Aorta (tissue), 5 donors: Measurements from ENCODE around the gene MAN2A1. TPM values are rescaled to one million over a fixed set of nuclear protein-coding genes. Genes with fewer than 3 reads are reported as not detected.

Source experiments
- ATAC-seq: fragments of 200-7000 bp; cut with Tn5 transposase; one replicate; pipeline ENCODE4 v1.9.1; 2022; ENCODE audit warnings: moderate library complexity; ENCODE audit not compliant: low FRiP score
- DNase-seq, 2 donors: peaks; one replicate each; pipeline ENCODE4 v3.0.0-alpha.2; 2020
- H3K27ac ChIP-seq, 2 donors: one replicate each; pipeline ENCODE4 v1.5.1; 2013; ENCODE audit warnings: low read length in 2 of 2, mild to moderate bottlenecking in 2 of 2, moderate library complexity in 2 of 2, control low read depth in 1 of 2, inconsistent platforms in 1 of 2, low read depth in 1 of 2
- H3K27me3 ChIP-seq, 2 donors: one replicate each; pipeline ENCODE4 v1.6.1; 2013; ENCODE audit warnings: control low read depth in 1 of 2, low read length in 1 of 2, mild to moderate bottlenecking in 1 of 2, moderate library complexity in 1 of 2; ENCODE audit not compliant: insufficient read depth in 2 of 2, control insufficient read depth in 1 of 2
- H3K36me3 ChIP-seq, 2 donors: one replicate each; pipeline ENCODE4 v1.6.1; 2013; ENCODE audit warnings: control low read depth in 1 of 2, low read length in 1 of 2, mild to moderate bottlenecking in 1 of 2; ENCODE audit not compliant: insufficient read depth in 2 of 2, control insufficient read depth in 1 of 2
- H3K4me1 ChIP-seq, 2 donors: one replicate each; pipeline ENCODE4 v1.6.1; 2013; ENCODE audit warnings: low read length in 2 of 2, control low read depth in 1 of 2, mild to moderate bottlenecking in 1 of 2, moderate library complexity in 1 of 2; ENCODE audit not compliant: insufficient read depth in 2 of 2, control insufficient read depth in 1 of 2
- H3K4me3 ChIP-seq, 2 donors: one replicate each; pipeline ENCODE4 v1.5.1; 2013; ENCODE audit warnings: low read length in 2 of 2, control low read depth in 1 of 2, mild to moderate bottlenecking in 1 of 2
- H3K9me3 ChIP-seq: one replicate; pipeline ENCODE4 v1.6.1; 2013; ENCODE audit warnings: mild to moderate bottlenecking, low read length; ENCODE audit not compliant: control insufficient read depth
- WGBS, 2 donors: extraction: QIAGEN DNeasy Blood & Tissue Kit; methylation state at CpG; one replicate each; pipeline ENCODE4 v1.1.7; 2013; 5-methylcytosine and 5-hydroxymethylcytosine counted together
- intact Hi-C, 2 donors: fragments of 100-400 bp; cut with DNase I; formaldehyde crosslinking; loops; one replicate each; pipeline versions ENCODE4 v1.14.2 to v1.15.0; 2022
- long read RNA-seq, 2 donors: library from polyadenylated mRNA; unstranded; transcript quantifications; one replicate each; pipeline ENCODE4 v2.0.0, GENCODE V29; 2020 to 2021
- polyA plus RNA-seq, 2 donors: library from polyadenylated mRNA; stranded (reverse); fragments of 200-250 nt; gene quantifications; one replicate each; pipeline ENCODE4 v1.2.3, GENCODE V29; 2013
- total RNA-seq, 2 donors: library from RNA; stranded (reverse); fragmentation: NEBNext Ultra II Directional; extraction: Animal tissue kit (Norgen Biotek cat#: 25700); gene quantifications; one replicate each; pipeline ENCODE4 v1.2.1, GENCODE V29; 2021
- donor health status: healthy with polysubstance abuse.
- donor health status: Bipolar disorder and iron deficiency.
- donor health status: DM: no; HTN: no; CAD: no.
- donor health status: DM: no; HTN: no; CAD: no.
- donor health status: DM: yes; HTN: yes; CAD: no.

MAN2A1 gene
- 10 to 100 TPM; 57.7 to 69.7 TPM for total RNA-seq
- polyA plus RNA-seq: 10 to 100 TPM; 14.5 to 23.5 TPM
- long read RNA-seq, donor 1, full-length matches to known transcripts: 3 of 36 reads
- long read RNA-seq, donor 1, partial matches to known transcripts: 12 of 36 reads
- long read RNA-seq, donor 1, other reads (novel, unspliced or antisense): 21 of 36 reads
- long read RNA-seq, donor 2, full-length matches to known transcripts: 12 of 24 reads
- long read RNA-seq, donor 2, partial matches to known transcripts: 6 of 24 reads
- long read RNA-seq, donor 2, other reads (novel, unspliced or antisense): 6 of 24 reads

- Histone ChIP-seq H3K4me3 (peak within 1 kb of the TSS; percentile 62 to 81), H3K27me3 (no peaks in the 10 kb centered on the region), H3K27ac (peak within 1 kb of the TSS; percentile 81 to 97), H3K9me3 (no peaks in the 10 kb centered on the region), H3K4me1 (peaks cover 0 to under 1% of the 10 kb centered on the region in 2 donors), H3K36me3 (no peaks in the 10 kb centered on the region)
- intact Hi-C loops: loop anchor here (5.0 to 10.0 kb wide), 7 partner anchors 55 to 805 kb away; no protein-coding TSS in a partner anchor
- 0% methylated on average over 28 to 58 of the region's 58 CpGs for WGBS, 2 donors
- peak; percentile 88 to 93 for DNase-seq
- peak; percentile 92 for ATAC-seq
These were observed at the start of gene MAN2A1 for GRCh38 chr5:109689740-109690241. Gene MAN2A1, plus strand, starts transcription at chr5:109689927. Its CDS starts 491 bp downstream, at chr5:109690418.

- 97% methylated on average over 4 of the region's 4 CpGs for WGBS, 2 donors
- Histone ChIP-seq H3K27ac (no peak overlapping the region), H3K36me3 (no peaks in the 10 kb centered on the region), H3K4me3 (no peak overlapping the region), H3K4me1 (peaks cover 0 to 4% of the 10 kb centered on the region in 2 donors), H3K9me3 (no peaks in the 10 kb centered on the region), H3K27me3 (no peaks in the 10 kb centered on the region)
- ATAC-seq (no peak), DNase-seq (no peak)
- intact Hi-C loops: no loop called here
These were observed 48.8 kb upstream of the MAN2A1 start for GRCh38 chr5:109640976-109641375.

GRCh38 chr5:109643791-109644350 lies 45.9 kb upstream of the MAN2A1 start:
- ATAC-seq (no peak), DNase-seq (no peak)
- Histone ChIP-seq H3K27me3 (no peaks in the 10 kb centered on the region), H3K9me3 (no peaks in the 10 kb centered on the region), H3K27ac (no peak overlapping the region), H3K4me1 (peaks cover 0 to 4% of the 10 kb centered on the region in 2 donors), H3K36me3 (no peaks in the 10 kb centered on the region), H3K4me3 (no peak overlapping the region)
- 93 to 96% methylated on average over 4 of the region's 4 CpGs for WGBS, 2 donors
- intact Hi-C loops: no loop called here

DNA sequence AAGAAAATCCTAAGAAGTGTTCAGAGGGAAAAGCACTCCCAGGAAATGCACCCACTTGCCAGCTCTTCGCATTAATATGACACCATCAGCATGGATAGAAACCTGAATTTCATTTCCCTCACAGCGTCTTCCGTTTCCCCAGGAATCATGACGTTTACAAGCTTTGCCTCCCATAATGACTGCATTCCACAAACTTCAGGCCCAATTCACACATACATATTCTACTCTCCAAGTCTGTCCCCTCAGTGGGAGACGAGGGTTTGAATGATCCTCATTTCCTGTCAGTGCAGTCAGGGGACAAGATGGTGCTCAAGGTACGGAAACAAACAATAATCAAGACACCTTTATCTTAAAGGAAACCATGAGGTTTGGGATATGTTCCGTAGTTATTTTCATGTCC lies 44.9 kb upstream of the MAN2A1 start:
- Histone ChIP-seq H3K27me3 (no peaks in the 10 kb centered on the region), H3K4me3 (no peak overlapping the region), H3K27ac (peak overlapping the region in 1 of 2 donors; percentile 19), H3K9me3 (no peaks in the 10 kb centered on the region), H3K4me1 (peaks cover 0 to 4% of the 10 kb centered on the region in 2 donors), H3K36me3 (no peaks in the 10 kb centered on the region)
- intact Hi-C loops: loop anchor here in 1 of 2 donors (5.0 kb wide), 1 partner anchor 92 kb away; no protein-coding TSS in a partner anchor
- DNase-seq: no peak
- ATAC-seq: no peak
- WGBS, 2 donors: 87 to 91% methylated on average over 7 of the region's 7 CpGs

DNA sequence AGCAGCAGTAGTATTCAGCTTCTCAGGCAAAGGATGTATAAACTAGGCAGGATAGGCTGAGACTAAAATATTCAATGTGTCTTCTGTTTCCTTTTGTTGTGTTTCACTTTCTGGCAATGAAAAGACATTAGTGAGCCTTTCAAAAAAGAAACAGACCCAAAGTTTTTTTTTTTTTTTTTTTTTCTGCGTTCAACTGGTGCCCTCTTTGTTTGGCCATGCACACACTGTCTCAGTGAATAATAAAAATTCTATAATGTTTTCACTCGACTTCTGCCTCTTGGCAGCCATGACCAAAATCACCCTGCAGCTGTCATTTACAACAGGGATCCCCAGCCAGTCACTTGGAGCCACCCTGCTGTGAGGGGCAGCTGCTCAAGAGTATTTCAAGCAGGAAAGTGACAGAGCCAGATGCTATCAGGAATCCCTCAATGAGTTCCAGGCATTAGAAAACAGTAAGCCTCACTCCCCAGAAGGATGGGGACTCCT lies 44.0 kb upstream of the MAN2A1 start:
- Histone ChIP-seq H3K4me1 (peaks cover 0 to 4% of the 10 kb centered on the region in 2 donors), H3K27me3 (no peaks in the 10 kb centered on the region), H3K9me3 (no peaks in the 10 kb centered on the region), H3K36me3 (no peaks in the 10 kb centered on the region), H3K4me3 (no peak overlapping the region), H3K27ac (no peak overlapping the region)
- WGBS, 2 donors: 18 to 22% methylated on average over 2 of the region's 2 CpGs
- intact Hi-C loops: loop anchor here in 1 of 2 donors (5.0 kb wide), 1 partner anchor 92 kb away; no protein-coding TSS in a partner anchor
- ATAC-seq (no peak), DNase-seq (no peak)

DNA sequence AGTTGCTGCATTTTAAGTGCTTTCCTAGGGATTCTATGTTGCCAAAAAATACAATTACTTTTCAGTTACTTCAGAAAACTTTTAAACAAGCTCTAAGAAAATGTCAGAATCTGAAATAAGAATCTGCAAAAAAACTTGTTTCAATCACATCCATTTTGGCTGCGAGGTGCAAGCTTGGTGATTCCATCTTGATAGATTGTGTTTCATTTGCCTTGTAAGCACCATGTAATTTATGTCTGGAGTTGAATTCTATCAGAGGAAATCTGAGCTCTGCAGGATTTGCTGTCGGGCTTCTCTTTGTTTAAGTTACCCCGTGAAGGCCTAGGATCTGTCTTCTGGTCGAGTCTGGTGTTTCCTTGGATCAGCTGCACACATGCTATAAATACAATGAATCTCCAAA lies 40.4 kb upstream of the MAN2A1 start:
- ATAC-seq: no peak
- intact Hi-C loops: loop anchor here in 1 of 2 donors (5.0 kb wide), 1 partner anchor 88 kb away; no protein-coding TSS in a partner anchor
- peaks cover 0 to 4% of the 10 kb centered on the region in 2 donors for H3K4me1 ChIP-seq
- no peaks in the 10 kb centered on the region for H3K9me3 ChIP-seq
- no peaks in the 10 kb centered on the region for H3K36me3 ChIP-seq
- H3K27me3 ChIP-seq: no peaks in the 10 kb centered on the region
- no peak for DNase-seq
- H3K27ac ChIP-seq: no peak overlapping the region
- 9 to 20% methylated on average over 4 of the region's 4 CpGs for WGBS, 2 donors
- H3K4me3 ChIP-seq: no peak overlapping the region

DNA sequence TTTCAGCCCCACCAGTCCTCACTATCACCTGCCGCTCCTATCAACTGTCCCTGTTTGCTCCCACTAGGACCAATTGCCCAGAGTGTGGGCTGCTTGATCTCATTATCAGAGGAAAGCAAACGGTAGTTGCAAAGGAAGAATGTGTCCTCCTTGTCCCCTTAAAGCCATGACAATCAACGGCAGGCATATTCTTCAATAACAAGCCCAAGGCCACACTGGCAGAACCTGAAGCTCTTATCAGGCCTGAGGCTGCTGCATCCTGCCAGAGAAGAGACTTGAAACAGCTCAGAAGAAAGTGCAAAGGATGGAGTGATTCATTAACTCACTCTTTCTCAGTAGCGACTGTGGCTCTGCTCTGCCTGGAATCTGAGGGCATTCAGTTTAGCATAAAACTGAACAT lies 39.2 kb upstream of the MAN2A1 start:
- Histone ChIP-seq H3K27ac (no peak overlapping the region), H3K9me3 (no peaks in the 10 kb centered on the region), H3K27me3 (no peaks in the 10 kb centered on the region), H3K36me3 (no peaks in the 10 kb centered on the region), H3K4me1 (no peaks in the 10 kb centered on the region), H3K4me3 (no peak overlapping the region)
- DNase-seq: no peak
- intact Hi-C loops: no loop called here
- no peak for ATAC-seq
- WGBS, 2 donors: 78 to 79% methylated on average over 4 of the region's 4 CpGs

DNA sequence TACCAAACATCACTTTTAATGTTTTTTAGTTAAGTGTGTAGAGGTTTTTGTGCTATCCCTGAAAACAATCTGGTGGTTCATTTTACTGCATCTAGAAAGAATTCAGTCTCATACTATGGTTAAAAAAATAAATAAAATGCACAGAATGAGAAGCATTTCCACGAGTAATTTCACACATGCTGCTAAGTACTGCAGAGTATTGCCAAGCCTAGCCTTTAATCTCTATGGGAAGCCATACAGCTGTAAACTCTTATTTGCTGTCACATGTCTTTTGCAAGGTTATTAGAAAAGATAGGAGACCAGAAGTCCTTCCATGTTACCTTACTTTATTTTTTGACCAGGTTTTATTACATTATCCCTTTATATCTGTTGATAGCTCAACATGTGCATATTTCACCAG lies 37.6 kb upstream of the MAN2A1 start:
- H3K9me3 ChIP-seq: no peaks in the 10 kb centered on the region
- H3K4me3 ChIP-seq: no peak overlapping the region
- H3K27me3 ChIP-seq: no peaks in the 10 kb centered on the region
- peaks cover 0 to under 1% of the 10 kb centered on the region in 2 donors for H3K4me1 ChIP-seq
- intact Hi-C loops: no loop called here
- H3K27ac ChIP-seq: no peak overlapping the region
- H3K36me3 ChIP-seq: no peaks in the 10 kb centered on the region
- WGBS, 2 donors: 9 to 24% methylated on average over 1 of the region's 1 CpG
- no peak for DNase-seq
- ATAC-seq: no peak
